Fibroblast of lung (primary cell): ENCODE results near the gene PLK3. TPM values are rescaled to one million over a fixed set of nuclear protein-coding genes. Genes with fewer than 3 reads are reported as not detected.

Source experiments
- DNase-seq, 2 donors: peaks; one replicate each; pipeline versions ENCODE4 v3.0.0 to v3.0.0-alpha.2; 2010; ENCODE audit warnings: low read depth in 2 of 2
- H2AFZ ChIP-seq: 2 replicates; pipeline ENCODE4 v1.5.1; 2012; ENCODE audit warnings: low read length, control low read depth, inconsistent platforms
- H3K27ac ChIP-seq: 2 replicates; pipeline ENCODE4 v1.5.1; 2011; ENCODE audit warnings: low read length, control low read depth; ENCODE audit not compliant: insufficient read depth
- H3K27me3 ChIP-seq: 2 replicates; pipeline ENCODE4 v1.5.1; 2011; ENCODE audit warnings: mild to moderate bottlenecking, low read length; ENCODE audit not compliant: control insufficient read depth, insufficient read depth
- H3K36me3 ChIP-seq: 2 replicates; pipeline ENCODE4 v1.5.1; 2011; ENCODE audit warnings: low read length; ENCODE audit not compliant: control insufficient read depth, insufficient read depth
- H3K4me1 ChIP-seq: 2 replicates; pipeline ENCODE4 v1.5.1; 2011; ENCODE audit warnings: low read length; ENCODE audit not compliant: control insufficient read depth, insufficient read depth; ENCODE audit errors: extremely low read depth
- H3K4me2 ChIP-seq: 2 replicates; pipeline ENCODE4 v1.5.1; 2011; ENCODE audit warnings: low read length, control low read depth; ENCODE audit not compliant: insufficient read depth; ENCODE audit errors: extremely low read depth
- H3K4me3 ChIP-seq, 4 experiments: fragments of 200-600 bp in 1 of 4; sonication (generic) in 1 of 4; replicated peaks in 1 of 4; 2 replicates each; pipeline ENCODE4 v1.5.1; 2011 to 2016; ENCODE audit warnings: low read length in 4 of 4, low read depth in 3 of 4, mild to moderate bottlenecking in 3 of 4, control low read depth in 2 of 4, inconsistent platforms in 1 of 4, mixed read lengths in 1 of 4; ENCODE audit not compliant: insufficient read depth in 1 of 4; ENCODE audit errors: control extremely low read depth in 1 of 4
- H3K79me2 ChIP-seq: 2 replicates; pipeline ENCODE4 v1.5.1; 2012; ENCODE audit warnings: mild to moderate bottlenecking, low read length, inconsistent platforms; ENCODE audit not compliant: control insufficient read depth, insufficient read depth
- H3K9ac ChIP-seq: 2 replicates; pipeline ENCODE4 v1.5.1; 2011; ENCODE audit warnings: mild to moderate bottlenecking, low read length, control low read depth; ENCODE audit not compliant: insufficient read depth
- H3K9me3 ChIP-seq: 2 replicates; pipeline ENCODE4 v1.5.1; 2012; ENCODE audit warnings: low read depth, low read length; ENCODE audit not compliant: control insufficient read depth, insufficient read depth
- H4K20me1 ChIP-seq: 2 replicates; pipeline ENCODE4 v1.5.1; 2011; ENCODE audit warnings: low read length; ENCODE audit not compliant: control insufficient read depth, insufficient read depth; ENCODE audit errors: extremely low read depth
- CTCF ChIP-seq, 2 donors: IDR thresholded peaks in 1 of 2; conservative IDR thresholded peaks in 1 of 2; 1 replicate in 1 of 2; 2 replicates in 1 of 2; pipeline ENCODE4 v1.5.1; 2011 to 2012; ENCODE audit warnings: low read length in 2 of 2, control low read depth in 1 of 2, inconsistent platforms in 1 of 2, low read depth in 1 of 2, mild to moderate bottlenecking in 1 of 2
- EZH2 ChIP-seq: IDR thresholded peaks from 2 replicates; pipeline ENCODE4 v1.5.1; 2012; ENCODE audit warnings: low read length, control low read depth, mild to moderate bottlenecking; ENCODE audit errors: missing control alignments
- polyA plus RNA-seq, 2 donors: library from polyadenylated mRNA; depleted of rRNA in 1 of 2; stranded (reverse) in 1 of 2; unstranded in 1 of 2; fragments of >200 nt; gene quantifications; 2 replicates each; pipeline ENCODE4 v1.2.1, GENCODE V29; 2011 to 2012; ENCODE audit warnings: missing spikeins in 1 of 2
- total RNA-seq: library from RNA; depleted of rRNA; stranded (reverse); fragments of >200 nt; gene quantifications from 2 replicates; pipeline ENCODE4 v1.2.1, GENCODE V29; 2014

The PLK3 gene
- total and polyA plus RNA-seq, 2 donors (not counting 1 experiment from before 2014, with no cell fraction given) = 12.2 to 30.6 TPM

GRCh38 chr1:44806704-44807363 lies 6.7 kb downstream of the PLK3 start, which contains the start of gene DYNLT4:
TSS of gene DYNLT4 (minus strand) at chr1:44807351. CDS start at chr1:44806668, 683 bp downstream.
- H3K79me2 ChIP-seq = peaks cover 50% of the 10 kb centered on the region
- H4K20me1 ChIP-seq = no peaks in the 10 kb centered on the region
- peaks cover 43% of the 10 kb centered on the region for H3K36me3 ChIP-seq
- H3K4me3 ChIP-seq = peak within 1 kb of the TSS; percentile 3 to 64 (median 36)
- H3K9ac ChIP-seq = peak within 1 kb of the TSS; percentile 92
- H3K27ac ChIP-seq = peak within 1 kb of the TSS; percentile 100
- no peak for DNase-seq
- H3K27me3 ChIP-seq = no peaks in the 10 kb centered on the region
- peaks cover 76% of the 10 kb centered on the region for H3K4me1 ChIP-seq
- H2AFZ ChIP-seq = no peak within 1 kb of the TSS
- TF ChIP-seq EZH2 = no peak
- no peak for TF ChIP-seq CTCF (conservative IDR thresholded peaks at IDR 0.05 in 1 of 2, IDR thresholded peaks at IDR 0.05 in 1 of 2; ENCODE audit: low read depth in 1 of 2, low read length in 2 of 2)
- H3K9me3 ChIP-seq = no peaks in the 10 kb centered on the region
- peak within 1 kb of the TSS; percentile 93 for H3K4me2 ChIP-seq

GRCh38 chr1:44807364-44808062 lies 7.3 kb downstream of the PLK3 start:
- no peaks in the 10 kb centered on the region for H3K9me3 ChIP-seq
- H3K36me3 ChIP-seq = peaks cover 39% of the 10 kb centered on the region
- peak overlapping the region; percentile 93 for H3K4me2 ChIP-seq
- DNase-seq = peak; percentile 99 to 100
- peak overlapping the region; percentile 3 to 64 (median 36) for H3K4me3 ChIP-seq
- H4K20me1 ChIP-seq = no peaks in the 10 kb centered on the region
- H3K4me1 ChIP-seq = peaks cover 74% of the 10 kb centered on the region
- H3K79me2 ChIP-seq = peaks cover 48% of the 10 kb centered on the region
- H3K27me3 ChIP-seq = no peaks in the 10 kb centered on the region
- peak overlapping the region; percentile 100 for H3K27ac ChIP-seq
- no peak overlapping the region for H2AFZ ChIP-seq
- TF ChIP-seq EZH2 = no peak
- TF ChIP-seq CTCF (conservative IDR thresholded peaks at IDR 0.05 in 1 of 2, IDR thresholded peaks at IDR 0.05 in 1 of 2; ENCODE audit: low read depth in 1 of 2, low read length in 2 of 2) = no peak
- peak overlapping the region; percentile 92 for H3K9ac ChIP-seq
